GM23338 (cell line): Measurements from ENCODE around the gene DCAF8L1. TPM values are rescaled to one million over a fixed set of nuclear protein-coding genes. Genes with fewer than 3 reads are reported as not detected.
"Not testable (repeated sequence)": the region's sequence is repeated elsewhere in the genome, so short reads cannot be mapped to it uniquely, and the experiment has no call there.

Experiments
- ATAC-seq: fragments of 200-7000 bp; cut with Tn5 transposase; 3 replicates; pipeline ENCODE4 v1.9.1; 2020
- DNase-seq: peaks from one replicate; pipeline ENCODE4 v3.0.0-alpha.2; 2015; ENCODE audit warnings: low spot score
- H2AFZ ChIP-seq: fragments of 200-600 bp; sonication (generic); 2 replicates; pipeline ENCODE4 v1.8.0; 2016; ENCODE audit warnings: antibody characterized with exemption, mild to moderate bottlenecking, moderate library complexity
- H3F3A ChIP-seq: fragments of 200-600 bp; sonication (generic); replicated peaks from 2 replicates; pipeline ENCODE4 v1.8.0; 2017; ENCODE audit warnings: antibody characterized with exemption, mixed run types, low read depth
- H3K27ac ChIP-seq: fragments of 200-600 bp; sonication (generic); 2 replicates; pipeline ENCODE4 v1.6.1; 2016; ENCODE audit warnings: low read depth
- H3K27me3 ChIP-seq: fragments of 200-600 bp; sonication (generic); 2 replicates; pipeline ENCODE4 v1.8.0; 2016; ENCODE audit warnings: mild to moderate bottlenecking, mixed run types, moderate library complexity; ENCODE audit not compliant: insufficient read depth
- H3K36me3 ChIP-seq: fragments of 200-600 bp; sonication (generic); 2 replicates; pipeline ENCODE4 v1.8.0; 2016; ENCODE audit warnings: mild to moderate bottlenecking; ENCODE audit not compliant: insufficient read depth
- H3K4me1 ChIP-seq: fragments of 200-600 bp; sonication (generic); 2 replicates; pipeline ENCODE4 v1.8.0; 2016; ENCODE audit warnings: mild to moderate bottlenecking, moderate library complexity; ENCODE audit not compliant: insufficient read depth
- H3K4me2 ChIP-seq: fragments of 200-600 bp; sonication (generic); 2 replicates; pipeline ENCODE4 v1.7.1; 2017; ENCODE audit warnings: mixed run types
- H3K4me3 ChIP-seq: fragments of 200-600 bp; sonication (generic); 2 replicates; pipeline ENCODE4 v1.6.1; 2016; ENCODE audit warnings: mixed run types
- H3K79me2 ChIP-seq: fragments of 200-600 bp; sonication (generic); replicated peaks from 2 replicates; pipeline ENCODE4 v1.8.0; 2017; ENCODE audit warnings: mild to moderate bottlenecking; ENCODE audit not compliant: insufficient read depth
- H3K9me2 ChIP-seq: fragments of 200-600 bp; sonication (generic); 2 replicates; pipeline ENCODE4 v1.8.0; 2017; ENCODE audit not compliant: insufficient read depth
- H4K20me1 ChIP-seq: fragments of 200-600 bp; sonication (generic); replicated peaks from 2 replicates; pipeline ENCODE4 v1.8.0; 2017; ENCODE audit warnings: mild to moderate bottlenecking; ENCODE audit not compliant: insufficient read depth
- H3K27ac Mint-ChIP-seq: 2 replicates; pipeline ENCODE4 v1.8.0; 2020; ENCODE audit warnings: inconsistent platforms, mild to moderate bottlenecking, moderate library complexity, mixed read lengths
- H3K27me3 Mint-ChIP-seq: 3 replicates; pipeline ENCODE4 v1.8.0; 2022; ENCODE audit warnings: low read depth, mild to moderate bottlenecking, moderate library complexity, mixed read lengths, inconsistent platforms; ENCODE audit not compliant: insufficient read depth, poor library complexity
- H3K36me3 Mint-ChIP-seq: 3 replicates; pipeline ENCODE4 v1.8.0; 2021; ENCODE audit warnings: low read depth, mild to moderate bottlenecking, inconsistent platforms, moderate library complexity, mixed read lengths
- H3K4me1 Mint-ChIP-seq: 3 replicates; pipeline ENCODE4 v1.8.0; 2020; ENCODE audit warnings: mild to moderate bottlenecking, inconsistent platforms, mixed read lengths
- H3K4me3 Mint-ChIP-seq: 3 replicates; pipeline ENCODE4 v1.8.0; 2021; ENCODE audit warnings: moderate library complexity, mild to moderate bottlenecking, inconsistent platforms, mixed read lengths
- H3K9me3 Mint-ChIP-seq: 3 replicates; pipeline ENCODE4 v1.8.0; 2020; ENCODE audit warnings: moderate library complexity, mild to moderate bottlenecking, inconsistent platforms, mixed read lengths
- EZH2 ChIP-seq: fragments of 200-600 bp; sonication (generic); IDR thresholded peaks from one replicate; pipeline ENCODE4 v1.8.0; 2017; ENCODE audit warnings: antibody characterized with exemption, mild to moderate bottlenecking, low read depth; ENCODE audit not compliant: unreplicated experiment
- EZH2phosphoT487 ChIP-seq: fragments of 200-600 bp; sonication (generic); IDR thresholded peaks from one replicate; pipeline ENCODE4 v1.8.1; 2018; ENCODE audit warnings: antibody characterized with exemption; ENCODE audit not compliant: unreplicated experiment
- JUNB ChIP-seq: IDR thresholded peaks from one replicate; pipeline ENCODE4 v1.6.1; 2016; ENCODE audit warnings: antibody characterized with exemption; ENCODE audit not compliant: unreplicated experiment
- NANOG ChIP-seq: IDR thresholded peaks from 2 replicates; pipeline ENCODE4 v1.6.1; 2016; ENCODE audit warnings: antibody characterized with exemption, borderline replicate concordance
- POLR2AphosphoS5 ChIP-seq: IDR thresholded peaks from 2 replicates; pipeline ENCODE4 v1.6.1; 2016; ENCODE audit warnings: antibody characterized with exemption, low read depth
- STAT1 ChIP-seq: IDR thresholded peaks from one replicate; pipeline ENCODE4 v1.6.1; 2016; ENCODE audit warnings: antibody characterized with exemption; ENCODE audit not compliant: unreplicated experiment
- ZNF331 ChIP-seq: fragments of 250-450 bp; sonication (Bioruptor Pico); IDR thresholded peaks from 2 replicates; pipeline ENCODE4 v1.5.0; 2020; ENCODE audit warnings: low read depth, mild to moderate bottlenecking, moderate library complexity
- polyA plus RNA-seq: library from polyadenylated mRNA; unstranded; fragments of >200 nt; fragmentation: Nextera tagmentation; extraction: Ambion mirVana; gene quantifications from 2 replicates; pipeline ENCODE4 v1.2.1, GENCODE V29; 2016
- total RNA-seq: library from RNA; depleted of rRNA; stranded (reverse); fragments of >200 nt; shearing (Covaris generic); gene quantifications from 2 replicates; pipeline ENCODE4 v1.2.3, GENCODE V29; 2014
- TF ChIP-seq, protein P1 (sequence below): IDR thresholded peaks from one replicate; pipeline ENCODE4 v1.6.1; 2018; ENCODE audit warnings: antibody characterized with exemption; ENCODE audit not compliant: unreplicated experiment
- TF ChIP-seq, protein P2 (sequence below), 2 experiments: fragments of 200-600 bp in 1 of 2; sonication (generic) in 1 of 2; conservative IDR thresholded peaks; 2 replicates each; pipeline versions ENCODE4 v1.5.1 to v1.6.1; 2016 to 2017; ENCODE audit warnings: antibody characterized with exemption in 2 of 2, low read depth in 2 of 2, mild to moderate bottlenecking in 2 of 2, moderate library complexity in 1 of 2

Gene DCAF8L1
- total and polyA plus RNA-seq, 2 experiments from 2014 or later: not detected

DNA sequence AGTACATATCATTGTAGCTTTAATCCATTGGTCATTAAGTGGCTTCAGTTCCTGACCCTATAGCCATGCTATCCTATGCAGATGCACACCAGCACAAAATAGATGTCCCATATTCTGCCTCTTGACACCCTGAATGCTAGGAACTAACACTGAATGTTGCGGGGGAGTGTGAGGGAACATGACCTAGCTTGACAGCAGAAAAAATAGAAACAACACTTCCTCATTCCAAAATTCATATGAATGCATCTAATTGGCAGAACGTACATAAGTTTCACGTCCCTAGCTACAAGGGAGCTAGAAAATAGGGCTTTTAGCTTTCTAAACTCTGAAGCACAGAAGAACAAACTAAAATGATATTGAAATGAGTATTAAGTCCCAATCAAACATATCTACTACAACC lies 14.4 kb upstream of the DCAF8L1 start:
- no peaks in the 10 kb centered on the region for H3K27me3 Mint-ChIP-seq
- H3K9me2 ChIP-seq: no peaks in the 10 kb centered on the region
- H3F3A ChIP-seq: no peaks in the 10 kb centered on the region
- DNase-seq (no peak), ATAC-seq (no peak)
- no peak overlapping the region for H3K27ac Mint-ChIP-seq
- H3K4me3 ChIP-seq: no peak overlapping the region
- no peaks in the 10 kb centered on the region for H3K36me3 Mint-ChIP-seq
- no peaks in the 10 kb centered on the region for H3K79me2 ChIP-seq
- H3K4me3 Mint-ChIP-seq: no peak overlapping the region
- no peak overlapping the region for H3K4me2 ChIP-seq
- H3K36me3 ChIP-seq: no peaks in the 10 kb centered on the region
- peaks cover 1% of the 10 kb centered on the region; the same call in 1 of the 3 replicates for H3K4me1 Mint-ChIP-seq
- H4K20me1 ChIP-seq: no peaks in the 10 kb centered on the region
- H2AFZ ChIP-seq: no peak overlapping the region
- no peaks in the 10 kb centered on the region for H3K9me3 Mint-ChIP-seq
- no peak overlapping the region for H3K27ac ChIP-seq
- H3K4me1 ChIP-seq: no peaks in the 10 kb centered on the region
- no peaks in the 10 kb centered on the region for H3K27me3 ChIP-seq
- TF ChIP-seq, protein P1, sequence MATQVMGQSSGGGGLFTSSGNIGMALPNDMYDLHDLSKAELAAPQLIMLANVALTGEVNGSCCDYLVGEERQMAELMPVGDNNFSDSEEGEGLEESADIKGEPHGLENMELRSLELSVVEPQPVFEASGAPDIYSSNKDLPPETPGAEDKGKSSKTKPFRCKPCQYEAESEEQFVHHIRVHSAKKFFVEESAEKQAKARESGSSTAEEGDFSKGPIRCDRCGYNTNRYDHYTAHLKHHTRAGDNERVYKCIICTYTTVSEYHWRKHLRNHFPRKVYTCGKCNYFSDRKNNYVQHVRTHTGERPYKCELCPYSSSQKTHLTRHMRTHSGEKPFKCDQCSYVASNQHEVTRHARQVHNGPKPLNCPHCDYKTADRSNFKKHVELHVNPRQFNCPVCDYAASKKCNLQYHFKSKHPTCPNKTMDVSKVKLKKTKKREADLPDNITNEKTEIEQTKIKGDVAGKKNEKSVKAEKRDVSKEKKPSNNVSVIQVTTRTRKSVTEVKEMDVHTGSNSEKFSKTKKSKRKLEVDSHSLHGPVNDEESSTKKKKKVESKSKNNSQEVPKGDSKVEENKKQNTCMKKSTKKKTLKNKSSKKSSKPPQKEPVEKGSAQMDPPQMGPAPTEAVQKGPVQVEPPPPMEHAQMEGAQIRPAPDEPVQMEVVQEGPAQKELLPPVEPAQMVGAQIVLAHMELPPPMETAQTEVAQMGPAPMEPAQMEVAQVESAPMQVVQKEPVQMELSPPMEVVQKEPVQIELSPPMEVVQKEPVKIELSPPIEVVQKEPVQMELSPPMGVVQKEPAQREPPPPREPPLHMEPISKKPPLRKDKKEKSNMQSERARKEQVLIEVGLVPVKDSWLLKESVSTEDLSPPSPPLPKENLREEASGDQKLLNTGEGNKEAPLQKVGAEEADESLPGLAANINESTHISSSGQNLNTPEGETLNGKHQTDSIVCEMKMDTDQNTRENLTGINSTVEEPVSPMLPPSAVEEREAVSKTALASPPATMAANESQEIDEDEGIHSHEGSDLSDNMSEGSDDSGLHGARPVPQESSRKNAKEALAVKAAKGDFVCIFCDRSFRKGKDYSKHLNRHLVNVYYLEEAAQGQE: no peak
- TF ChIP-seq STAT1: no peak
- TF ChIP-seq JUNB: no peak
- TF ChIP-seq, protein P2, sequence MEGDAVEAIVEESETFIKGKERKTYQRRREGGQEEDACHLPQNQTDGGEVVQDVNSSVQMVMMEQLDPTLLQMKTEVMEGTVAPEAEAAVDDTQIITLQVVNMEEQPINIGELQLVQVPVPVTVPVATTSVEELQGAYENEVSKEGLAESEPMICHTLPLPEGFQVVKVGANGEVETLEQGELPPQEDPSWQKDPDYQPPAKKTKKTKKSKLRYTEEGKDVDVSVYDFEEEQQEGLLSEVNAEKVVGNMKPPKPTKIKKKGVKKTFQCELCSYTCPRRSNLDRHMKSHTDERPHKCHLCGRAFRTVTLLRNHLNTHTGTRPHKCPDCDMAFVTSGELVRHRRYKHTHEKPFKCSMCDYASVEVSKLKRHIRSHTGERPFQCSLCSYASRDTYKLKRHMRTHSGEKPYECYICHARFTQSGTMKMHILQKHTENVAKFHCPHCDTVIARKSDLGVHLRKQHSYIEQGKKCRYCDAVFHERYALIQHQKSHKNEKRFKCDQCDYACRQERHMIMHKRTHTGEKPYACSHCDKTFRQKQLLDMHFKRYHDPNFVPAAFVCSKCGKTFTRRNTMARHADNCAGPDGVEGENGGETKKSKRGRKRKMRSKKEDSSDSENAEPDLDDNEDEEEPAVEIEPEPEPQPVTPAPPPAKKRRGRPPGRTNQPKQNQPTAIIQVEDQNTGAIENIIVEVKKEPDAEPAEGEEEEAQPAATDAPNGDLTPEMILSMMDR (conservative IDR thresholded peaks at IDR 0.05; ENCODE audit: low read depth in 2 of 2): no peak
- TF ChIP-seq EZH2phosphoT487: no peak
- TF ChIP-seq ZNF331: no peak
- no peak for TF ChIP-seq POLR2AphosphoS5

DNA sequence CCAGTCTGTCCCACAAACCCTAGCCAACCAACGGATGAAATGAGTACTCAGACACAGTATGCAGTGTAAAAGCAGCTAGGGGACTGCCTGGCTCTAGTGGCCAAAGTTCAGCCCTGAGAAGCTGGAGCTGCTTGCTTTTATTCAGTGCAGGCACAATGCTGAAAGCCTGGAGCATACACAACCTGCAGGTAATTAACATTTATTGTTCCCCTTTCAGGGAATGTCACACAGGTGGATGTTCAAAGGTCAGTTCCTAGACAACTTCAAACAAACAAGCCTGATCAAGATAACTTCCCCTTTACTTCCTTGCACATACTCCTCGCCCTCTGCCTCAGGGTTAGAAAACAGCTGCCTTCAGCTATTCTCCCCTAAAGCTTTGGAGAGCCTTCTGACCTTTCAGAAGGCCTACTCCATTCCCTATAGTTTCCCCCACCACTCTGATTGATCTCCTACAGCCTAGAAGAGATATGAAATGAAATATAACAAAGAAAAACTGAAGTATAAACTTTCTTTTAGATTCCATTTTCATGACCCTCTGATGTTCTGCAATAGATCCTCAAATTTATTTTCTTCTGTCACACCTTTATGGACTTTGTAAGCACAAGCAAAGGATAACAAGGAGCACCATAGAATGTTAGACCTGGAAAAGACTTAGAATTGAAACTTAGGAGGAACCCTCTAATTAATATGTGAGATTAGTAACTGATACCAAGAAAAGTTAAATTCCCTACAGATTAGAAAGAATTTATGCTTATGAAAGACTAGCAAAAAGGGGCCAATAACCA lies 6.8 kb upstream of the DCAF8L1 start:
- Histone ChIP-seq H3F3A (no peaks in the 10 kb centered on the region), H4K20me1 (no peaks in the 10 kb centered on the region), H3K27ac (no peak overlapping the region), H3K9me2 (no peaks in the 10 kb centered on the region), H2AFZ (no peak overlapping the region), H3K27me3 (no peaks in the 10 kb centered on the region), H3K4me1 (no peaks in the 10 kb centered on the region), H3K36me3 (no peaks in the 10 kb centered on the region), H3K79me2 (no peaks in the 10 kb centered on the region), H3K4me3 (no peak overlapping the region), H3K4me2 (no peak overlapping the region)
- H3K27ac Mint-ChIP-seq: no peak overlapping the region
- DNase-seq: no peak
- no peaks in the 10 kb centered on the region for H3K36me3 Mint-ChIP-seq
- TF ChIP-seq NANOG: no peak
- no peak for TF ChIP-seq EZH2phosphoT487
- TF ChIP-seq EZH2: no peak
- H3K9me3 Mint-ChIP-seq: no peaks in the 10 kb centered on the region
- H3K27me3 Mint-ChIP-seq: no peaks in the 10 kb centered on the region
- ATAC-seq: no peak
- no peaks in the 10 kb centered on the region for H3K4me1 Mint-ChIP-seq
- H3K4me3 Mint-ChIP-seq: no peak overlapping the region

DNA sequence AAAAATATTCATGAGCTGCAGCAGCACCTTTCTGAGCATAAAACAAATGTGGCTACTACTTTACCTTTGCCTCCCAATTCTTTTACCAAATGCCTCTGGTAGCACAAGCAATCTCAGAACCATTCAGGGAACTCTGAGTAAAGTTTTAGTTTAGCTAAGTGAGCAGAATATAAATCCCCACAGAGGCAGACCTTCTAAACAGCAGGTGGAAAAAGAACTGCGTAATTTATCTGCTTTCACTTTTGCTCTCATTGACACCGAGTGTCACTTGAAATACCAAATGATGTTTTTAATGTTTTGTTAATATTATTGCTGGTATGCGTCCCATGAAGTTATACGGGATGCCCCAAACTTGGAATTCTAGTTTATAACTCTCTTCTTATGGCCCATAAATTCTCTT lies 4.3 kb downstream of the DCAF8L1 start:
- H3K4me2 ChIP-seq, H3K9me2 ChIP-seq, H3K27ac Mint-ChIP-seq, H3K27me3 ChIP-seq, H3K4me1 ChIP-seq, H3K27me3 Mint-ChIP-seq, H4K20me1 ChIP-seq, H3K27ac ChIP-seq, ATAC-seq, H3F3A ChIP-seq, H3K9me3 Mint-ChIP-seq, H3K79me2 ChIP-seq, H2AFZ ChIP-seq, H3K4me3 ChIP-seq, H3K4me1 Mint-ChIP-seq, H3K4me3 Mint-ChIP-seq, H3K36me3 ChIP-seq, H3K36me3 Mint-ChIP-seq, DNase-seq: not testable (repeated sequence)
